ENCODE results near the gene DOK3.

DNA sequence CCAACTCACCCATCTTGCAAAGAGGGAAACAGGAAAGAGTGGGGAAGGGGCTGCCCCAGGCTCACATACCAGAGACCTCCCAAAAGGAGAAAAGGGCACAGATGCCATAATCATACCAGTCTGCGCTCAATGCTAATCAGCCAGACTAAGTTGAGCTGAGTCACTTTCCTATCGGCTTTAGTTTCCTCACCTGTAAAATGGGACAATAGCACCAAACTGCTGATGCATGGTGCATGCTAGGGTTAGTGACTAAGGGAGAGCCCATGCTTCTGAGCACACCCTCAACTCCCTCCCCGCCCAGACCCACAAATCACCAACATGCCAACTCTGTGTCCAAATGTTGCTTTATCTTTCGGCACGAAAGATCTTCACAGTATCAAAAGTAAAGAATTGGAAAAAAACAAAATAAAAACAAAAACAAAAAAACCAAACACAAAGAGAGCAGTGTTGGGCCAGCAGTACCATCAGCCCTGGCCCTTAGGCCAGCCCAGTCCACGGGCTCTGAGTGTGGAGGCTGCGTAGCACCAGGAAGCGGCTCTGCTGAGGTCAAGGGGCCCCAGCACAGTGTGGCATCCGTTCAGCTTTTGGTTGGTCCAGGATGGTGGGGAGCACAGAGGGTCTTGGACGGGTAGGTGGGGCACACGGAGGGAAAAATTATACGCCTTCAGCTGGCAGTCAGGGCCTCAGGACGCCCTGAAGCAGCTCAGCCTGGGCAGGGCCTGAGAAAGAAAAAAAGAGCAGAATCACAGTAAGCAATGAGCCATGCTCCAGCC is 10.0 kb upstream of the DOK3 start:
- TF ChIP-seq SIN3A (IDR thresholded peaks at IDR 0.05; ENCODE audit: borderline replicate concordance, insufficient read depth, low read length) (no peak), POLR2AphosphoS5 (IDR thresholded peaks at IDR 0.05; ENCODE audit: low read depth, low read length) (no peak)
- TF ChIP-seq, protein P1, sequence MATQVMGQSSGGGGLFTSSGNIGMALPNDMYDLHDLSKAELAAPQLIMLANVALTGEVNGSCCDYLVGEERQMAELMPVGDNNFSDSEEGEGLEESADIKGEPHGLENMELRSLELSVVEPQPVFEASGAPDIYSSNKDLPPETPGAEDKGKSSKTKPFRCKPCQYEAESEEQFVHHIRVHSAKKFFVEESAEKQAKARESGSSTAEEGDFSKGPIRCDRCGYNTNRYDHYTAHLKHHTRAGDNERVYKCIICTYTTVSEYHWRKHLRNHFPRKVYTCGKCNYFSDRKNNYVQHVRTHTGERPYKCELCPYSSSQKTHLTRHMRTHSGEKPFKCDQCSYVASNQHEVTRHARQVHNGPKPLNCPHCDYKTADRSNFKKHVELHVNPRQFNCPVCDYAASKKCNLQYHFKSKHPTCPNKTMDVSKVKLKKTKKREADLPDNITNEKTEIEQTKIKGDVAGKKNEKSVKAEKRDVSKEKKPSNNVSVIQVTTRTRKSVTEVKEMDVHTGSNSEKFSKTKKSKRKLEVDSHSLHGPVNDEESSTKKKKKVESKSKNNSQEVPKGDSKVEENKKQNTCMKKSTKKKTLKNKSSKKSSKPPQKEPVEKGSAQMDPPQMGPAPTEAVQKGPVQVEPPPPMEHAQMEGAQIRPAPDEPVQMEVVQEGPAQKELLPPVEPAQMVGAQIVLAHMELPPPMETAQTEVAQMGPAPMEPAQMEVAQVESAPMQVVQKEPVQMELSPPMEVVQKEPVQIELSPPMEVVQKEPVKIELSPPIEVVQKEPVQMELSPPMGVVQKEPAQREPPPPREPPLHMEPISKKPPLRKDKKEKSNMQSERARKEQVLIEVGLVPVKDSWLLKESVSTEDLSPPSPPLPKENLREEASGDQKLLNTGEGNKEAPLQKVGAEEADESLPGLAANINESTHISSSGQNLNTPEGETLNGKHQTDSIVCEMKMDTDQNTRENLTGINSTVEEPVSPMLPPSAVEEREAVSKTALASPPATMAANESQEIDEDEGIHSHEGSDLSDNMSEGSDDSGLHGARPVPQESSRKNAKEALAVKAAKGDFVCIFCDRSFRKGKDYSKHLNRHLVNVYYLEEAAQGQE (IDR thresholded peaks at IDR 0.05; ENCODE audit: insufficient read depth in 1 of 2, low read depth in 2 of 2, low read length in 2 of 2), result no peak

Measured in PFSK-1 (cell line).